HG03039 (cell line): ENCODE measurements around the gene C3orf22.
"Not testable (repeated sequence)": the region's sequence is repeated elsewhere in the genome, so short reads cannot be mapped to it uniquely, and the experiment has no call there.

Experiments
- ATAC-seq: cut with Tn5 transposase; IDR thresholded peaks from one replicate; pipeline ENCODE4 v1.9.1; 2021; ENCODE audit warnings: mild to moderate bottlenecking, moderate library complexity; ENCODE audit not compliant: unreplicated experiment

C3orf22 gene

GRCh38 chr3:126544596-126545281, 14.0 kb downstream of the C3orf22 start:
- ATAC-seq = no peak

GRCh38 chr3:126543457-126544061, 15.2 kb downstream of the C3orf22 start:
- no peak for ATAC-seq

DNA sequence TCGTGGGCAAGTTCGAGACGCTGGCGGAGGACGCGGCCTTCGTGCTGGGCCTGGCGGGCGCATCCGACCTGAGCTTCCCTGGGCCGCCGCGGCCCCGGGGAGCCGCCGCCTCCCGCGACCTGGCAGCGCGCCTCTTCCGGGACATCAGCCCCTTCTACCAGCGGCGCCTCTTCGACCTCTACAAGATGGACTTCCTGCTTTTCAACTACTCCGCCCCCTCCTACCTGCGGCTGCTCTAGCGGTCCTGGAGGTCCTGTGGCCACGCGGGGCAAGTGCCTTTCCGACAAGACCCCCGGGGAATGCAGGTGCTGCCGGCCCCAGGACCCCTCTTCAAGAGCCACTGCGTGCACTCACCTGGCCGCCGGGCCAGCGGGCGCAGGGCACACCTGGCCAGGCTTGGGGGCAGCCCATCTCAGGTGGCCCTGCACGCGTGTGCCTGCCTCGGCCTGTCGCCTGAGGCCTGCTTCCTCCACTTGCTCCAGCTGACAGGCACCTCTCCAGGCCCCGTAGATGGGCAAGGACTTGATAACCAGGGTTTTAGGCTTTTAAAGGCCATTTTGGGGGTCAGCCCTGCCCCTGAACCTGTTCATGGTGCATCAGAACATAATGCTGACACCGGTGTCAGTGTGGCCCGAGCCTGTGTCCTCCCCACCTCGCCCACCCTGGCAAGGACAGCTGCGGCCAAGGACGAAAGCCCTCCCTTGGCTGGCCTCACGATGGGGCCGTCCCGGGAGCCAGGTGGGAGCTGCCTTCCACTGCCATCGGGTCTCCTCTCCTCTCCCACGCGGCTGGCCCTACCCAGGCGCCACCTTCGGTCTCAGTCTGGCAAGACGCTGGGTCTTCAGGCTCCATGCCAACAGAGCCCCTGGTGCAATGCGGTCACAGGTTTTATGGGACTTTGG, 16.1 kb downstream of the C3orf22 start:
- no peak for ATAC-seq

GRCh38 chr3:126541628-126542339, 16.9 kb downstream of the C3orf22 start:
- no peak for ATAC-seq

- no peak for ATAC-seq
These were observed 17.6 kb downstream of the C3orf22 start for GRCh38 chr3:126540951-126541627.

DNA sequence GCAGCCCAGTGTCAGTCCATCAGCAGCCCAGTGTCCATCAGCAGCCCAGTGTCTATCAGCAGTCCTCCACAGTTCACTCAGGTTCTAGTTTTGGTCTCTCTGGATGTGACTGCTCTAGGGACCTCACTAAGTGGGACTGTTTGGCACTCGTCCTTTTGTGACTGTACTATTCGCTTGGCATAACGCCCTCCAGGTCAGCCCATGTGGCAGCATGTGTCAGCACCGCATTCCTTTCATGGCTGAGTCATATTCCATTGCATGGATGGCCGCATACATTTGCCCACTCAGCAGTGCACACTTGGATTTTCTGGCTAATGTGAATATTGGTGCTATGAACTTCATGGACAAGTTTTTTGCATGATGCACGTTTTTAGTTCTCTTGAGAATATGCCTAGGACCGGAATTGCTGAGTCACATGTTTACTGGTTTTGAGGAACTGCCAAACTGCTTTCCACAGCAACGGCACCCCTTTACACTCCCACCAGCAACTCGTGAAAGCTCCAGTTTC, 18.3 kb downstream of the C3orf22 start:
- ATAC-seq = no peak

DNA sequence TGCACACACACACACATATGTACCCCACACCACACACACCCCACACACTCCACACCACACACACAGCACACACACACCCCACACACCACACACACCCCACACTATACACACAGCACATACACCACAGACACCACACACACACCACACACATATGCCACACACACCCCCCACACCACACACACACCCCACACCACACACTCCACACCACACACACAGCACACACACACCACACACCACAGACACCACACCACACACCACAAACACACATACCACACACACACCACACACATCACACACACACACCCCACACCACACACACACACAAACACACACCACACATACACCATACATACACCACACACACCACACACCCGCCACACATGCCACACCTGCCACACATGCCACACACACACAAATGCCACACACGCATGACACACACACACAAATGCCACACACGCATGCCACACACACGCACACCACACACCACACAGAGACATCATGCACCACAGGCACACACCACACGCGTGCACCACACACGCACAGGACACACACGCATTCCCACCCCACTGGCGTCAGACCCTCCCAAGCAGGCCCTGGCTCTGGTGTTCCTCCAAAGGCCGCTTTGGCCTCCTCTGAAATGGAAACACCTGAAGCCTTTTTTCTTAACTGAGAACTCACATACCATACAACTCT, 19.0 kb downstream of the C3orf22 start:
- no peak for ATAC-seq

- ATAC-seq = no peak
These were observed 19.8 kb downstream of the C3orf22 start for GRCh38 chr3:126538966-126539365.

DNA sequence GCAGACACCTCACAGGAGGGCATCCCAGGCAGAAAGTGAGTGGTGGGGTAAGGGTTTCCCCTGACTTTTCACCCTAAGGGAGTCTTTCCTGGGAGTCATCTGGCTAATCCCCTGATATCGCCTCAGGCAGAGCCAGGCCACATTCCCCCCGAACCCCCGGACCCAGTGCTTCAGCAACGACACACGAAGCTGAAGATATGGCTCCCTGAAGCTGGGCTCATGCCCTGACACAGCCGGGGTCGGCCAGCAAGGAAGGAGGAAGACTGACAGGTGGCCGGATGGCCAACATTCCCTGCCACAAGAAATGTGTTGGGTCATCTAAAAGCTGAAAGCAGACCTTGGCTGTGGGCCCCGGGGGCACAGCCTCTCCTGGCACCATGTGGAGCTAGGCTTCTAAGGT, 20.4 kb downstream of the C3orf22 start:
- ATAC-seq = no peak

- ATAC-seq = no peak
These were observed 20.9 kb downstream of the C3orf22 start for GRCh38 chr3:126537730-126538281.

- no peak for ATAC-seq
These were observed 21.5 kb downstream of the C3orf22 start for GRCh38 chr3:126537116-126537729.

DNA sequence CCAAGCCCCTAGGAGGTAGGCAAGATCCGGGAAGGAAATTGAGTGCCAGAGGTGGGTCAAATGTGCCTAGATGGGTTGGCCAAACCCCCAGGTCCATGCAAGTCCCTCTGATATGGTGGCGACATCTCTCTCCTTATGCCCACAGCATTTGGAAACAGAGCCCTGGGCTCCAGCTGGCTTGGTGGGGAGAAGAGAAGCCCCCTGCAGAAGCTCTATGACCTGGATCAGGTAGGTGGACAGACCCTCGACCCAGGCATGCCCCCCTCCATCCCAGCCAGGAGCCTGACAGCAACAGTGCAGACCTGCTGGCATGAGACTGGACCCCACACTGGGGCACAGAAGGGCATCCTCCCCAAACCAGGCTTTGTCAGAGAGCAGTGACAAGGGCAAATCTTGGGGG, 22.6 kb downstream of the C3orf22 start:
- no peak for ATAC-seq

- no peak for ATAC-seq
These were observed 23.1 kb downstream of the C3orf22 start for GRCh38 chr3:126535636-126536035.

GRCh38 chr3:126534716-126535115, 24.0 kb downstream of the C3orf22 start:
- not testable (repeated sequence) for ATAC-seq

DNA sequence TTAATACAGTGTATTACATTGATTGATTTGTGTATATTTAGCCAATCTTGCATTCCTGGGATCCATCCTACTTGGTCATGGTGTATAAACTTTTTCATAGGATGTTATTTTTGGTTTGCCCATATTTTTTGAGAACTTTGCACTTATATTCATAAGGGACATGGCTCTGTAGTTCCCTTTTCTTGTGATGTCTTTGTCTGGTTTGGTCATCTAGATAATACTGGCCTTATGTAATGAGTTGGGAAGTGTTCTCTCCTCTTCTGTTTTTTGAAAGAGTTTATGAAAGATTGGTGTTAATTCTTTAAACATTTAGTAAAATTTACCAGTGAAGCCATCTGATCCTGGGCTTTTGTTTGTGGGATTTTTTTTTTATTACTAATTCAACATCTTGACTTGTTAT, 25.2 kb downstream of the C3orf22 start:
- no peak for ATAC-seq

DNA sequence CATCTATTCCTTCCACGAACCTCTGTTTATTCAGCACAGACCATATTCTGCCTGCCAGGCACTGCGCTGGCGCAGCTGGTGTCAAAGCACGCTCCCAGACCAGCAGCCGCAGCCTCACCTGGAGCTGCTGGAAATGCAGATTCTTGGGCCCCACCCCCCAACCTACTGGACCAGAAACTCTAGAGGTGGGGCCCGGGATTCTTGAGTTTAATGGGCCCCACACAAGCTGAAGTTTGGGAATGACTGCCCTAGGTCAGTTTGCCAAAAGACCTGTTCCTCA, 27.7 kb downstream of the C3orf22 start:
- ATAC-seq = no peak

GRCh38 chr3:126530171-126531050, 28.3 kb downstream of the C3orf22 start:
- ATAC-seq = no peak

- no peak for ATAC-seq
These were observed 29.1 kb downstream of the C3orf22 start for GRCh38 chr3:126529585-126530170.
